NCI-H748 treated with DMSO at 0.1 percent for 48 hours (cell line): ENCODE results near the gene NIPA2.

Experiments
- DNase-seq: peaks from one replicate; lab custom pipeline; 2025; lab: John Stamatoyannopoulos, UW

NIPA2 gene

GRCh38 chr15:22839046-22839695 lies 705 bp downstream of the NIPA2 start:
- DNase-seq, result peak; percentile 1

DNA sequence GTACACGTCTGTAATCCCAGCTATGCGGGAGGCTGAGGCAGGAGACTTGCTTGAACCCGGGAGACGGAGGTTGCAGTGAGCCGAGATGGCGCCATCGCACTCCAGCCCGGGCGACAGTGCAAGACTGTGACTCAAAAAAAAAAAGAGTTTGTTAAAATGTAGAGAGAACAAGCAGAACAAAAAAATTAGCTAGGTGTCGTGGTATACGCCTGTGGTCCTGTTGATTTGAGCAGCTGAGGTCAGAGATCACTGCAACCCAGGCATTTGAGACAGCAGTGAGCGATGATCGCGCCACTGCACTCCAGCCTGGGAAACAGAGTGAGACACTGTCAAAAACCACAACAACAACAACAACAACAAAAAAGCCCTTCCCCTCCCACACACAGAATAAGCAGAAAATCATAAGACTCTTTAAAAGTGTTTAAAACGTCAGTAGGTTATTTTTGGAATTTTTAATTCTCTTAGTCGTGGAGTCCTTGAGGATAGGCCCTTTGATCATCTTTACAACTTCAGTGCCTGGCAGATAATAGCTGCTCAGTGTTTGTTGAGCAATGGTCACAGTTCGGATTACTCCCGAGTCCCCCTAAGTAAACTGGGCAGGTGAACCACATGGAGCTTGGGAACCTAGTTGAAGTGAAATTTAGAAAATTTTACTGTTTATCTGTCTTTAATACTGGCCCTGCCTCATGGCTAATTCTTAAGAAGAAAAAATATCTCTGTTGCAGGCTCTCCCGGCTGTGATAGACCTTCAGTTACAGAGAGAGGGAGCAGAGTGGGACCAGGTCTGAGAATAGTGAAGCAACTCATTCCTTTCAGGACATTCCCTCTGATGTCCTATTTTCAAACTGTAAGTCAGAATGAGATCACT lies 6.2 kb downstream of the NIPA2 start:
- no peak for DNase-seq

DNA sequence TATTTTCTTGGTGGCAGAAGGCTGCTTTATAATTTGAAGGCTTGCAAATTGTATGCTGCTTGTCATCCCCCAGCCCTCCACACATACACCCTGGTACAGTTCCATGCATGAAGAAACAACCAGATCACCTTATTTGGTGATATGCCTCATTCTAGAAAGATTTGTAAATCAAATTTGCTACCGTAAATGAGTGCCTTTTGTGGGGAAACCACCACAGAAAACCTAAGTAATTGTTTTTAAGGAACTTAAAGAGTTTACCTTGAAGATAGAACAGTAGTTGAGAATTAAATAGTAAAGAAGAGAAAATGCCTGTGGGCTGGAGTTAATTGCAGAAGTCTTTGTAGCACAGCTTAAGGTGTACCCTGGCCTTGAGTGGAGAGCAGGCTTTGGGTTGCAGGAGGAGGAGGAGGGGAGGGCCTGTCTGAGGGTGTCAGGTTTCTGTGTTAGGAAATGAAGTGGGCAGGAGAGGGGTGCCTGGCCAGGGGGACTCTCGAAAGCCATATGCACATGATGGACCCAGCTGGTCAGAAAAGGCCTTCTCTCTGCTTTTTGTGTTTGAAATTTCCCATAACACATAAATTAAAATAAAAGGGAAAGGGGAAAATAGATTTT lies 6.9 kb downstream of the NIPA2 start:
- DNase-seq, result no peak

- no peak for DNase-seq
These were observed 7.6 kb downstream of the NIPA2 start for GRCh38 chr15:22846073-22846472.

DNA sequence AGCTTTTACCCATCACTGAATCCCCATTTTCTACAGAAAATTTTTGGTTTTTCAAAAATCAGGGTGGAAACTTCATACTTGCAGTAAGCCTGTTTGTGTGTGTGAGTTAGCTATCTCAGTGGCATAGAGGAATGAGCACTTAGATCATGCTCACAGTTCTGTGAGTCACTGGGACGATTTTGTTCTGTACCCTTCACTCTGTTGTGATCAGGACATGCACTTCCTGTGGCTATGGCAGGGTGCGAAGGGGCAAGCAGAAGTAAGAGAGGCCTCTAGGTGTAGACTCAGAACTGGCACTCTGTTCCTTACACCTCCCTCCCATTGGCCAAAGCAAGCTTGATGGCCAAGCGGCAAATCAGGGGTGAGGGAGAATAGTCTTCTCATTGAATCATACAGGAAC lies 11.6 kb downstream of the NIPA2 start:
- no peak for DNase-seq

- no peak for DNase-seq
These were observed 13.0 kb downstream of the NIPA2 start for GRCh38 chr15:22851513-22851912.

- DNase-seq, result no peak
These were observed 17.3 kb downstream of the NIPA2 start for GRCh38 chr15:22855791-22856190.

DNA sequence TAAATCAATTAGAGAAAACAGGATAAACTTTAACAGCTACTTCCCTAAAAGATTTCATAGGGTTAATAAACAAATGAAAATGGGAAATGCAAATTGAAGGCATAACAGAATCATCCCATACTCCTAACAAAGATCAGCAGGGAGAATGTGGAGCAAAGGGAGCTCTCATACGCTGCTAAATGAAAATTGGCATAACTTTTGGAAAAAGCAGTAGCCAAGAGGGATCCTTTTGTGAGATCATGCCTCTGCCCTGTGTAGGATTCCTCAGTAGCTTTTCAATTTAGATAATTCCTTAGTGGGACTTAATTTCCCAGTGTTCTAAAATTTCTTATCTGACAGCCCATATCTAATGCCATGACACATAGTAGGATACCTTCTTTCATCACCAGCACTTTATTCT lies 18.2 kb downstream of the NIPA2 start:
- no peak for DNase-seq

DNA sequence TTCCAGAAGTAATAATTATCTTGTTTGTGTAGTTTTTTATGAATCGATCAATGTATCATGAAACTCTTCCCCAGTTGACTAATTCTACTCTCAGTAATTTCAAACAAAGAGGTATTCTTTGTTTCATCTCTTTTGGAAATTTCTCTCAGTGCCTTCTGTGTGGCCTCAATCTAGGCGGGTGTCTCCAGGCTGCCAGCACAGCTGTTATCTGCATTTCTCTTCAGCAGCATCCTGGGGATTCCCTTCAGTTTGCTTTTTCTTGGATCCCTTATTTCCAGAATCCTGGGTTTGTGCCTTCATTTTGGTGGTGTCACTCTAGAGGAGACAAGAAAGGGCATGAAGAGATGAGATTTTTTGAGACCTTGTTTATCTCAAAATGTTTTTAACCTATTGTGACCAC lies 22.7 kb downstream of the NIPA2 start:
- no peak for DNase-seq

GRCh38 chr15:22863356-22863755 lies 24.9 kb downstream of the NIPA2 start:
- no peak for DNase-seq

DNA sequence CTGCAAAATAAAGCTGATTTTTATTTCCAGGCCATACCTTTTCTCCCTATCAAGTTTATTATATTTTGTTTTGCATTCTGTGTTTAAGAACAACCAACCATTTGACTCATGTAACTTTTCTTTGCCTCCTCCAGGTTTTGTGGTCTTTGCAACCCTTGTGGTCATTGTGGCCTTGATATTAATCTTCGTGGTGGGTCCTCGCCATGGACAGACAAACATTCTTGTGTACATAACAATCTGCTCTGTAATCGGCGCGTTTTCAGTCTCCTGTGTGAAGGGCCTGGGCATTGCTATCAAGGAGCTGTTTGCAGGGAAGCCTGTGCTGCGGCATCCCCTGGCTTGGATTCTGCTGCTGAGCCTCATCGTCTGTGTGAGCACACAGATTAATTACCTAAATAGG lies 27.6 kb downstream of the NIPA2 start:
- DNase-seq, result no peak

DNA sequence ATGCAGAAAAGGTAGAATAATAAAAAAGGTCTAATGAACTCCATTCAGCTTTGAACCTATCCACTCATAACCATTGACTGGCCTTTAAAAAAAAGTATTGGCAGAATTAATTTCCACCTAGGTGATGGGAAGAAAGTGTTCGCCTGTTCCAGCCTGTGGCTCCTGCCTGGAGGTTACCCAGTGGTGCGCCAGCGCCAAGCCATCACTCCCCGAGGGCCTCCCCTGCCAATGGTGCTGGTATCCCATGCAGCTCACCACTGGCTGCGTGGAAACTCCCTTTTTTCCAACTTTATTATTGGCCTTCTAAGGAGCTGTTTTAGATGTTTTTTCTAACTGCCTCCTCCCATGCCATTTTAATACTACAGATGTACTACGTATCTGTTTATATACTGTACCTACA lies 29.4 kb downstream of the NIPA2 start:
- DNase-seq, result no peak

- no peak for DNase-seq
These were observed 30.0 kb downstream of the NIPA2 start for GRCh38 chr15:22868495-22868894.

GRCh38 chr15:22868928-22869327 lies 30.5 kb downstream of the NIPA2 start:
- no peak for DNase-seq

DNA sequence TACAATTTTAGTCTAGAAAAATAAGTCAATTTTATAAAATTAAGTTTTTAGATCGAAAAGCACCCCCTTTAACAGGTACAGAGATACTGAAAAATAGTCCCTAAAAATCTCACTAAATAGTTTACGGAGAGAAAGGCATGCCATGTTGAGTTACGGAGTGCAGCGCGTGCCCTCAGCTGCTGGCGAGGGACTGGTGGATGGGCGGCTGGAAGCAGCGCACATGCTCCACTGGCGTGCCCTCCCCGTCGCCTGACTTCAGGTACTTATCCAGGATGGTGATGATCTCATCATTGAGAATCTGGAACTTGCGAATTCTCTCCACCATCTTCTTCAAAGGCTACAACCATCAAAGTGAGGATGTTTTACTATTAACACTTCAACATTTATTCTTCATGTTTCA lies 31.4 kb downstream of the NIPA2 start:
- DNase-seq, result no peak

DNA sequence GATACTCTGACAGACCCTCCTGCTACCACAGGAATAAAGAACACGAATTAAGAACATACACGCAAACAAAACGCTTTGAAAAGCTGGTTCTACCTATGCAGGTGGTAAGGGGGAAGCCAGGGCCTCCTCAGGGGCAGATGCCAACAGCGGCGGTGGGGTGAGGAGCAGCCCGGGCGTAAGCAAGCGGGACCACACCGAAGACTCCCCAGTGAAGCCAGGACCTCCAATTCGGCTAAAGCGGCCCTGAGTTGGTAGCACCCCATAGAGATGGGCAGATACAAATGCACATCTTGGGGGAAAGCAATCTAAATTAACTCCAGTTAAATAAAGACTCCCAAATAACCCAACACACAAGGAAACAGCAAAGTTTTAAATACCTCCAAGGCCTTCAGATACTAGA lies 32.4 kb downstream of the NIPA2 start:
- no peak for DNase-seq

DNA sequence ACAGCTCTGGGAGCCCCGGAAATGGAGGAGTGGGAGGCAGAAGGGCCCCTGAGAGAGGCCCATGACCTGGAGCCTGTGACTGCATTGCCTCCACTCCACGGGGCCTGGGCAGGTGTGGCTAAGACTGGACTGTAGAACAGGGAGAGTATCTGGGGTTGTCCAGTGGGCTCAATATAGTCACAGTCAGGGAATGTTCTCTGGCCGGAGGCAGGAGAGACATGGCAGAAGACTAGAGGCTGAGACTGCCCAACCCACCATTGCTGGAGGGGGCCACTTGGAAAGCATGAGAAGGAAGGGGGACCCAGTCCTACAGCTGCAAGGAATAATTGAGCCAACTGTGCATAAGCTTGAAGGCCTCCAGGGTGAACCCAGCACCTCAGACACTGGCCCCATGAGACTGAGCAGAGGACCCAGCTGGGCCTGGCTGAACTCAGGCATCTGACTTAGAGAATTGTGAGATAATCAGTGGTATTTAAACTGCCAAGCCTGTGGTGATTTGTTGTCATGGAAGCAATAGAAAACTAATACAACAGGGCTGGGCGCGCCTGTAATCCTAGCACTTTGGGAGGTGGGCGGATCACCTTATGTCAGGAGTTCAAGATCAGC lies 33.1 kb downstream of the NIPA2 start:
- DNase-seq, result no peak

DNA sequence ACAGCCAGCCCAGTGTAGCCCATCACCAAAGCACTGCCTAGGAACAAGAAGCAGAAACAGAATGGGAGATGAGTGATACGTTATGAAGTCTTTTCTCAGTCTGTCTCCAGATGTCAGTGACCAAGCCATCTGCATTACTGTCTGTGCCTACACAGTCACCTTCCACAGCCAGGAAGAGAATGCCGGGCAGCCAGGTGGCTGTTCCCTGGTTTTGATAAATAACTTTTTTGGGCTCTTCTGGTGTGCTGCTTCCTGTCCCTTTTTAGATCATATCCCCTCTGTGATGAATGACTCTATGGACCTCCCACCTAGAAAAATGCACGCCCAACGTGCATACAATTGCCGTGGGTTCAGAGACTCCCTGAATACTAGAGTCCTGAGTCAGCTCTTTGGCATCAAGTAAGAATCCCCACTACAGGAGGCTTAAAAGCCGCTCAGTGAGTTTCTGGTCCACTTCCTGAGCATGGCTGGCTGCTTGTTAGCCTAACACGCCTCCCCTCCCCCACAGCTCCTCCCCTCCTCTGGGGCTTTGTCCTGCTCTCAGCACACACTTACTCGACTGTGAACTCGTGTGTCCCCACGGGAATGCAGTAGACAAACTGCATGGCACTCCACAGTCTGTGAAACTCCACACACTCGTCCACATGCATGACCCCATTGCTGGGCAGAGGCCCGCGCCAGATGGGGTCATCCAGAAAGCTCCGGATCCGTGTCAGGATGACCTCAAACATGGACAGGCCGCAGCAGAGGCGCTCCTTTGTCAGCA lies 34.7 kb downstream of the NIPA2 start:
- no peak for DNase-seq

GRCh38 chr15:22873841-22874240 lies 35.4 kb downstream of the NIPA2 start:
- no peak for DNase-seq

DNA sequence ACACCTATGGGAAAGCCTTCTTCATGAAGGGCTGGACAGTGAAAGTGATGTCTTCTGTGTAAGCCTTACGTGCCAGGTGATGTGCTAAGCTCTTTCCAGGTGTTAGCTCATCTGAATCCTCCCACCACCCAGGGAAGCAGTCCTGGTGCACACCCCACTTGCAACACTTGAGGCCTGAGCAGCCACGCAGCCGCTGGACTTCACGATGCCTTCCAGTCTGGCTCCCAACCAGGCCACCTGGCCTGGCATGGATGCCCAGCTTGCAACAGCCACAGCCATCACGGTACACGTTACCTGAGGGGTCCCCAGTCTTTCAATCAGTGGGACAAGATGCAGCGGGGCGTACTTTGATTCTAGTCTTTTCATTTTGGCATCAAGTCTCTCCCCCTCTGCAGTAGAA lies 35.8 kb downstream of the NIPA2 start:
- DNase-seq, result no peak

GRCh38 chr15:22874966-22875365 lies 36.5 kb downstream of the NIPA2 start:
- DNase-seq, result no peak

DNA sequence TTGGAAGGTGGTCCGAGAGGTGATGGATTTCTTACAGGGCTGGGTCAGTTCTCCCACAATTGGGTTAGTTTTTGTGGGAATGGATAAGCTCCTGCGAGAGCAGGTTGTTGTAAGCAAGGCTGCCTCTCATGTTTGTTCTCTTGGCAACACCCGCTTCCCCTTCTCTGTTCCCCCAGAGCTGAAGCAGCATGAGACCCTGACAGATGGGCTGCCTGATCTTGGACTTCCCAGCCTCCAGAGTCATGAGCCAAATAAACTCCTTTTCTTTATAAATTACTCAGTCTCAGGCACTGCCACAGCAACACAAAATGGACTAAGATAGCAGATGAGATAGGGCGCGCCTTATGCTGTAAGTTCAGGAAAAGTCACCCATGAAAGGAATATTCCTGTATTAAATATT lies 38.7 kb downstream of the NIPA2 start:
- no peak for DNase-seq
